ENCODE measurements around the gene KRTAP1-1.

DNA sequence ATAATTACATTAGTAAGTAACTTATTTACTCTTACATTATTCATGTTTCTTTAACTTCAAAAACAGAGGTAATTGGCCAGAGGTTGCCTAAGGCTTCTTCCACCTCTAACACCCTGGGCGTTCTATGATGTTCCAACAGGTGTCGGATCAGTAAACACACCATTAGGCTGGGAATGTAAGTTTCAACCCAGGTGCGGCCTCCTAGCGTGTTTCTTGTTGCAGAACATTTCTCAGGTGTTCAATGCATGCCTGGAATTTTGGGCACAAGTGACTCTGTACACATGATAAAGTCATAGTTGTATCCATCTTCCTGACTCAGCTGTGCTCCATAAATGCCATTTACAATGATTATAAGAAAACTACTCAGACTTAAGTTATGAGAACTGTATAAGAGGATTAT is 12.8 kb upstream of the KRTAP1-1 start:
- TF ChIP-seq POLR2A (IDR thresholded peaks at IDR 0.05) (no peak), POLR2AphosphoS5 (IDR thresholded peaks at IDR 0.05) (no peak)
- TF ChIP-seq, protein P1, sequence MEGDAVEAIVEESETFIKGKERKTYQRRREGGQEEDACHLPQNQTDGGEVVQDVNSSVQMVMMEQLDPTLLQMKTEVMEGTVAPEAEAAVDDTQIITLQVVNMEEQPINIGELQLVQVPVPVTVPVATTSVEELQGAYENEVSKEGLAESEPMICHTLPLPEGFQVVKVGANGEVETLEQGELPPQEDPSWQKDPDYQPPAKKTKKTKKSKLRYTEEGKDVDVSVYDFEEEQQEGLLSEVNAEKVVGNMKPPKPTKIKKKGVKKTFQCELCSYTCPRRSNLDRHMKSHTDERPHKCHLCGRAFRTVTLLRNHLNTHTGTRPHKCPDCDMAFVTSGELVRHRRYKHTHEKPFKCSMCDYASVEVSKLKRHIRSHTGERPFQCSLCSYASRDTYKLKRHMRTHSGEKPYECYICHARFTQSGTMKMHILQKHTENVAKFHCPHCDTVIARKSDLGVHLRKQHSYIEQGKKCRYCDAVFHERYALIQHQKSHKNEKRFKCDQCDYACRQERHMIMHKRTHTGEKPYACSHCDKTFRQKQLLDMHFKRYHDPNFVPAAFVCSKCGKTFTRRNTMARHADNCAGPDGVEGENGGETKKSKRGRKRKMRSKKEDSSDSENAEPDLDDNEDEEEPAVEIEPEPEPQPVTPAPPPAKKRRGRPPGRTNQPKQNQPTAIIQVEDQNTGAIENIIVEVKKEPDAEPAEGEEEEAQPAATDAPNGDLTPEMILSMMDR (IDR thresholded peaks at IDR 0.05), result no peak

Data from prostate gland (tissue), 2 donors.